Heart left ventricle (tissue), 13 donors: ENCODE results near the gene RNF38.
"Not testable (repeated sequence)": the region's sequence is repeated elsewhere in the genome, so short reads cannot be mapped to it uniquely, and the experiment has no call there.

Experiments
- POLR2A ChIP-seq, 2 donors: fragments of 450-650 bp; IDR thresholded peaks; one replicate each; pipeline ENCODE4 v1.6.1; 2017; ENCODE audit warnings: antibody characterized with exemption in 2 of 2, mild to moderate bottlenecking in 2 of 2, moderate library complexity in 2 of 2
- TF ChIP-seq, protein P1 (sequence below), 12 donors: fragments of 200-600 bp; sonication (generic) in 4 of 12; IDR thresholded peaks; one replicate each; pipeline versions ENCODE4 v1.5.0 to v1.8.0; 2018 to 2022; ENCODE audit warnings: antibody characterized with exemption in 12 of 12, mild to moderate bottlenecking in 5 of 12
- donor health status: ischemic (EF 13 %, LVEDD 7.1; RV severe dilation, severe dysfunction).
- donor health status: DM: no; HTN: yes; CAD: no.
- donor health status: DM: no; HTN: no; CAD: no.
- donor health status: ischemic (EF 25% LVEDD 6.9; RV normal size, moderate dysfunction).
- donor health status: ischemic (EF 25% LVEDD 5.7; RV mildly dilated, moderate dysfunction).
- donor health status: ischemic (EF 35%, LVEDD 5.7; RV mildly dilated, moderate dysfunction).
- donor health status: nonischemic (EF 11% LVEDD 7.7; RV severe dilation, severe dysfunction).
- donor health status: DM: yes; HTN: yes; CAD: no.
- donor health status: PGD.
- donor health status: ischemic (EF 29% LVEDD 5.4; RV normal size, mild dysfunction).
- donor health status: nonischemic (EF 23%, LVEDD 6.1; RV moderate dilation, normal function).

DNA sequence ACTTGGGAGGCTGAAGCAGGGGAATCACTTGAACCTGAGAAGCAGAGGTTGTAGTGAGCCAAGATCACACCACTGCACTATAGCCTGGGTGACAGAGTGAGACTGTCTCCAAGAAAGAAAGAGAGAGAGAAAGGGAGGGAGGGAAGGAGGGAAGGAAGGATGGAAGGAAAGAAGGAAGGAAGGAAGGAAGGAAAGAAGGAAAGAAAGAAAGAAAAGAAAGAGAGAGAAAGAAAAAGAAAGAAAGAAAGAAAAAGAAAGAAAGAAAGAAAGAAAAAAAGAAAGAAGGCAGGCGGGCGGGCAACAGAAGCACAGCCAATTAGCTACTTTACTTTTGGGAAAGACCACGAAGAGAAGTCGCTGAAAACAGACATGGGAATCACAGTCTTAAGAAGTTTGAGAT, 9.0 kb upstream of the RNF38 start:
- TF ChIP-seq, protein P1, sequence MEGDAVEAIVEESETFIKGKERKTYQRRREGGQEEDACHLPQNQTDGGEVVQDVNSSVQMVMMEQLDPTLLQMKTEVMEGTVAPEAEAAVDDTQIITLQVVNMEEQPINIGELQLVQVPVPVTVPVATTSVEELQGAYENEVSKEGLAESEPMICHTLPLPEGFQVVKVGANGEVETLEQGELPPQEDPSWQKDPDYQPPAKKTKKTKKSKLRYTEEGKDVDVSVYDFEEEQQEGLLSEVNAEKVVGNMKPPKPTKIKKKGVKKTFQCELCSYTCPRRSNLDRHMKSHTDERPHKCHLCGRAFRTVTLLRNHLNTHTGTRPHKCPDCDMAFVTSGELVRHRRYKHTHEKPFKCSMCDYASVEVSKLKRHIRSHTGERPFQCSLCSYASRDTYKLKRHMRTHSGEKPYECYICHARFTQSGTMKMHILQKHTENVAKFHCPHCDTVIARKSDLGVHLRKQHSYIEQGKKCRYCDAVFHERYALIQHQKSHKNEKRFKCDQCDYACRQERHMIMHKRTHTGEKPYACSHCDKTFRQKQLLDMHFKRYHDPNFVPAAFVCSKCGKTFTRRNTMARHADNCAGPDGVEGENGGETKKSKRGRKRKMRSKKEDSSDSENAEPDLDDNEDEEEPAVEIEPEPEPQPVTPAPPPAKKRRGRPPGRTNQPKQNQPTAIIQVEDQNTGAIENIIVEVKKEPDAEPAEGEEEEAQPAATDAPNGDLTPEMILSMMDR (IDR thresholded peaks at IDR 0.05), result not testable (repeated sequence)
- TF ChIP-seq POLR2A (IDR thresholded peaks at IDR 0.05), result not testable (repeated sequence)
